HepG2 (cell line): ENCODE measurements around the gene LAMC1. TPM values are rescaled to one million over a fixed set of nuclear protein-coding genes. Genes with fewer than 3 reads are reported as not detected.

ENCODE experiments used
- ARNT2 ChIP-seq: sonication (generic); formaldehyde crosslinking; IDR thresholded peaks from 2 replicates; pipeline ENCODE4 v1.8.0; 2022; ENCODE audit warnings: mild to moderate bottlenecking, low read depth, missing genetic modification reagents, moderate library complexity
- BCL6 ChIP-seq: IDR thresholded peaks from 2 replicates; pipeline ENCODE4 v1.6.1; 2016; ENCODE audit warnings: missing genetic modification reagents, missing compliant biosample characterization
- CREM ChIP-seq, 2 experiments: sonication (generic) in 1 of 2; formaldehyde crosslinking in 1 of 2; IDR thresholded peaks; 2 replicates each; pipeline versions ENCODE4 v1.4.0 to v1.6.1; 2016 to 2020; ENCODE audit warnings: antibody characterized with exemption in 1 of 2, mild to moderate bottlenecking in 1 of 2, missing genetic modification reagents in 1 of 2
- FOXC1 ChIP-seq: sonication (generic); formaldehyde crosslinking; IDR thresholded peaks from 2 replicates; pipeline ENCODE4 v1.8.0; 2022; ENCODE audit warnings: mild to moderate bottlenecking, missing genetic modification reagents, borderline replicate concordance
- GTF2F1 ChIP-seq: fragments of 150-350 bp; IDR thresholded peaks from 2 replicates; pipeline ENCODE4 v1.6.1; 2014; ENCODE audit warnings: low read length
- HES4 ChIP-seq: sonication (generic); formaldehyde crosslinking; IDR thresholded peaks from 2 replicates; pipeline ENCODE4 v1.9.0; 2021; ENCODE audit warnings: mild to moderate bottlenecking, missing genetic modification reagents, borderline replicate concordance
- HNRNPL ChIP-seq: fragments of 200-400 bp; formaldehyde crosslinking; IDR thresholded peaks from 2 replicates; pipeline ENCODE4 v1.6.1; 2017; ENCODE audit warnings: mild to moderate bottlenecking, low read depth, low read length
- IKZF1 ChIP-seq: fragments of 450-650 bp; IDR thresholded peaks from 2 replicates; pipeline ENCODE4 v1.7.1; 2016
- MAZ ChIP-seq, 2 experiments: sonication (generic) in 1 of 2; formaldehyde crosslinking in 1 of 2; IDR thresholded peaks; 2 replicates each; pipeline versions ENCODE4 v1.5.0 to v1.6.1; 2012 to 2020; ENCODE audit warnings: low read depth in 2 of 2, mild to moderate bottlenecking in 2 of 2, borderline replicate concordance in 1 of 2, improper control_type of control experiment in 1 of 2, low read length in 1 of 2, missing genetic modification reagents in 1 of 2, moderate library complexity in 1 of 2
- RFX3 ChIP-seq: IDR thresholded peaks from 2 replicates; pipeline ENCODE4 v1.6.1; 2016; ENCODE audit warnings: missing biosample characterization, missing genetic modification reagents
- RXRA ChIP-seq: sonication (generic); formaldehyde crosslinking; IDR thresholded peaks from 2 replicates; pipeline ENCODE4 v1.5.1; 2020; ENCODE audit warnings: missing genetic modification reagents
- TBX3 ChIP-seq: fragments of 450-650 bp; IDR thresholded peaks from 2 replicates; pipeline ENCODE4 v1.6.1; 2017; ENCODE audit warnings: antibody characterized with exemption, mild to moderate bottlenecking, inconsistent platforms, borderline replicate concordance
- ZFP1 ChIP-seq: IDR thresholded peaks from 2 replicates; pipeline ENCODE4 v1.6.1; 2016
- ZFX ChIP-seq: sonication (generic); formaldehyde crosslinking; IDR thresholded peaks from 2 replicates; pipeline ENCODE4 v1.4.0; 2020; ENCODE audit warnings: mild to moderate bottlenecking, low read depth, missing genetic modification reagents, moderate library complexity
- ZNF44 ChIP-seq: sonication (generic); formaldehyde crosslinking; IDR thresholded peaks from 2 replicates; pipeline ENCODE4 v1.5.1; 2020; ENCODE audit warnings: mild to moderate bottlenecking, missing genetic modification reagents
- polyA plus RNA-seq, 8 experiments: library from polyadenylated mRNA; depleted of rRNA in 3 of 8; stranded (reverse) in 7 of 8; unstranded in 1 of 8; fragments of >200 nt; fragmentation: Illumina TruSeq in 4 of 8; extraction: Trizol in 4 of 8; gene quantifications; 2 replicates each; pipeline versions ENCODE4 v1.2.1 to v1.2.3, GENCODE V29; 2011 to 2016; ENCODE audit warnings: low read depth in 4 of 8, missing spikeins in 1 of 8, mixed read lengths in 1 of 8; ENCODE audit not compliant: insufficient read depth in 1 of 8
- total RNA-seq, 5 experiments: library from RNA; depleted of rRNA; stranded (reverse); fragments of >200 nt; fragmentation: Illumina TruSeq; extraction: Trizol; gene quantifications; 2 replicates each; pipeline ENCODE4 v1.2.3, GENCODE V29; 2016; ENCODE audit warnings: low read depth in 1 of 5
- TF ChIP-seq, protein P1 (sequence below): sonication (generic); formaldehyde crosslinking; IDR thresholded peaks from 2 replicates; pipeline ENCODE4 v1.4.0; 2020; ENCODE audit warnings: mild to moderate bottlenecking, missing genetic modification reagents
- TF ChIP-seq, protein P2 (sequence below): sonication (generic); formaldehyde crosslinking; IDR thresholded peaks from 2 replicates; pipeline ENCODE4 v1.4.0; 2020; ENCODE audit warnings: missing genetic modification reagents
- TF ChIP-seq, protein P3 (sequence below): sonication (generic); formaldehyde crosslinking; conservative IDR thresholded peaks from 2 replicates; pipeline ENCODE4 v1.8.1; 2023; ENCODE audit warnings: missing genetic modification reagents
- TF ChIP-seq, protein P4 (sequence below): sonication (generic); formaldehyde crosslinking; IDR thresholded peaks from 2 replicates; pipeline ENCODE4 v1.4.0; 2020; ENCODE audit warnings: missing genetic modification reagents
- TF ChIP-seq, protein P5 (sequence below): sonication (generic); formaldehyde crosslinking; IDR thresholded peaks from 2 replicates; pipeline ENCODE4 v1.5.0; 2020; ENCODE audit warnings: missing genetic modification reagents

The LAMC1 gene
- total and polyA plus RNA-seq, 2 of the 13 experiments (the other 11 are each of a cell fraction or from before 2014, with no cell fraction given): 58.5 to 137 TPM

DNA sequence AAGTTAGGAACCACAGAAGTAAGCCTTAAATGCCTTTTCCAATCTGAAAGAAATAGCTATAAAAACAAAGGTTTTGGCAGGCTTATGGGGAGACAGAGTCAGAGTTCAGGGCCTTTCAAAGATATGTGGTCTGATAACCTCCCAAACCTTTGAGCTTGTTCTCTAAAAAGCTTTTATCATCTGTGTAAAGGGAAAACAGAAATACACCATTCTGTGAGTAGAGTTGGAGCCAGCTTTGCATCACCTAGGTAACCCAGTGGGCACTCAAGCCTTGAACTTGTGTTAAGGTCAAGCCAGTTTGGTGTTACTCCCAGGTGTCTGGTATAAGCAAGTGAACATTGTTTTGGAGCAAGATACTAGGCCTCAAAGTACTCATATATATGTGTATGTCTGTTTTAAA, 50.1 kb downstream of the LAMC1 start (continued):
- no peak for TF ChIP-seq FOXC1 (CRISPR knock-in tag)
- TF ChIP-seq IKZF1: no peak
- TF ChIP-seq TBX3: 0 out of 2 replicates have a peak, but pooled peaks have one; percentile 35
- TF ChIP-seq ARNT2 (CRISPR knock-in tag): no peak
- TF ChIP-seq, protein P1, sequence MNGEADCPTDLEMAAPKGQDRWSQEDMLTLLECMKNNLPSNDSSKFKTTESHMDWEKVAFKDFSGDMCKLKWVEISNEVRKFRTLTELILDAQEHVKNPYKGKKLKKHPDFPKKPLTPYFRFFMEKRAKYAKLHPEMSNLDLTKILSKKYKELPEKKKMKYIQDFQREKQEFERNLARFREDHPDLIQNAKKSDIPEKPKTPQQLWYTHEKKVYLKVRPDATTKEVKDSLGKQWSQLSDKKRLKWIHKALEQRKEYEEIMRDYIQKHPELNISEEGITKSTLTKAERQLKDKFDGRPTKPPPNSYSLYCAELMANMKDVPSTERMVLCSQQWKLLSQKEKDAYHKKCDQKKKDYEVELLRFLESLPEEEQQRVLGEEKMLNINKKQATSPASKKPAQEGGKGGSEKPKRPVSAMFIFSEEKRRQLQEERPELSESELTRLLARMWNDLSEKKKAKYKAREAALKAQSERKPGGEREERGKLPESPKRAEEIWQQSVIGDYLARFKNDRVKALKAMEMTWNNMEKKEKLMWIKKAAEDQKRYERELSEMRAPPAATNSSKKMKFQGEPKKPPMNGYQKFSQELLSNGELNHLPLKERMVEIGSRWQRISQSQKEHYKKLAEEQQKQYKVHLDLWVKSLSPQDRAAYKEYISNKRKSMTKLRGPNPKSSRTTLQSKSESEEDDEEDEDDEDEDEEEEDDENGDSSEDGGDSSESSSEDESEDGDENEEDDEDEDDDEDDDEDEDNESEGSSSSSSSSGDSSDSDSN: no peak
- TF ChIP-seq RXRA (CRISPR knock-in tag): peak; percentile 91; the same call in 1 of the 2 replicates
- TF ChIP-seq RFX3 (CRISPR knock-in tag): peak; percentile 61
- peak; percentile 78 for TF ChIP-seq BCL6 (CRISPR knock-in tag)
- TF ChIP-seq GTF2F1: no peak
- TF ChIP-seq ZFX: peak; percentile 41; the same call in 1 of the 2 replicates
- TF ChIP-seq CREM (IDR thresholded peaks at IDR 0.05): peak; percentile 67; the same call in 1 of the 2 replicates
- TF ChIP-seq CREM (CRISPR knock-in tag; IDR thresholded peaks at IDR 0.05): no peak
- TF ChIP-seq, protein P2, sequence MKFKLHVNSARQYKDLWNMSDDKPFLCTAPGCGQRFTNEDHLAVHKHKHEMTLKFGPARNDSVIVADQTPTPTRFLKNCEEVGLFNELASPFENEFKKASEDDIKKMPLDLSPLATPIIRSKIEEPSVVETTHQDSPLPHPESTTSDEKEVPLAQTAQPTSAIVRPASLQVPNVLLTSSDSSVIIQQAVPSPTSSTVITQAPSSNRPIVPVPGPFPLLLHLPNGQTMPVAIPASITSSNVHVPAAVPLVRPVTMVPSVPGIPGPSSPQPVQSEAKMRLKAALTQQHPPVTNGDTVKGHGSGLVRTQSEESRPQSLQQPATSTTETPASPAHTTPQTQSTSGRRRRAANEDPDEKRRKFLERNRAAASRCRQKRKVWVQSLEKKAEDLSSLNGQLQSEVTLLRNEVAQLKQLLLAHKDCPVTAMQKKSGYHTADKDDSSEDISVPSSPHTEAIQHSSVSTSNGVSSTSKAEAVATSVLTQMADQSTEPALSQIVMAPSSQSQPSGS: no peak
- TF ChIP-seq HES4: no peak
- no peak for TF ChIP-seq ZFP1 (CRISPR knock-in tag)
- TF ChIP-seq, protein P3, sequence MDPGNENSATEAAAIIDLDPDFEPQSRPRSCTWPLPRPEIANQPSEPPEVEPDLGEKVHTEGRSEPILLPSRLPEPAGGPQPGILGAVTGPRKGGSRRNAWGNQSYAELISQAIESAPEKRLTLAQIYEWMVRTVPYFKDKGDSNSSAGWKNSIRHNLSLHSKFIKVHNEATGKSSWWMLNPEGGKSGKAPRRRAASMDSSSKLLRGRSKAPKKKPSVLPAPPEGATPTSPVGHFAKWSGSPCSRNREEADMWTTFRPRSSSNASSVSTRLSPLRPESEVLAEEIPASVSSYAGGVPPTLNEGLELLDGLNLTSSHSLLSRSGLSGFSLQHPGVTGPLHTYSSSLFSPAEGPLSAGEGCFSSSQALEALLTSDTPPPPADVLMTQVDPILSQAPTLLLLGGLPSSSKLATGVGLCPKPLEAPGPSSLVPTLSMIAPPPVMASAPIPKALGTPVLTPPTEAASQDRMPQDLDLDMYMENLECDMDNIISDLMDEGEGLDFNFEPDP (CRISPR knock-in tag): no peak
- no peak for TF ChIP-seq ZNF44 (CRISPR knock-in tag)
- TF ChIP-seq HNRNPL: no peak
- TF ChIP-seq, protein P4, sequence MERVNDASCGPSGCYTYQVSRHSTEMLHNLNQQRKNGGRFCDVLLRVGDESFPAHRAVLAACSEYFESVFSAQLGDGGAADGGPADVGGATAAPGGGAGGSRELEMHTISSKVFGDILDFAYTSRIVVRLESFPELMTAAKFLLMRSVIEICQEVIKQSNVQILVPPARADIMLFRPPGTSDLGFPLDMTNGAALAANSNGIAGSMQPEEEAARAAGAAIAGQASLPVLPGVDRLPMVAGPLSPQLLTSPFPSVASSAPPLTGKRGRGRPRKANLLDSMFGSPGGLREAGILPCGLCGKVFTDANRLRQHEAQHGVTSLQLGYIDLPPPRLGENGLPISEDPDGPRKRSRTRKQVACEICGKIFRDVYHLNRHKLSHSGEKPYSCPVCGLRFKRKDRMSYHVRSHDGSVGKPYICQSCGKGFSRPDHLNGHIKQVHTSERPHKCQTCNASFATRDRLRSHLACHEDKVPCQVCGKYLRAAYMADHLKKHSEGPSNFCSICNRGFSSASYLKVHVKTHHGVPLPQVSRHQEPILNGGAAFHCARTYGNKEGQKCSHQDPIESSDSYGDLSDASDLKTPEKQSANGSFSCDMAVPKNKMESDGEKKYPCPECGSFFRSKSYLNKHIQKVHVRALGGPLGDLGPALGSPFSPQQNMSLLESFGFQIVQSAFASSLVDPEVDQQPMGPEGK (CRISPR knock-in tag): 0 out of 2 replicates have a peak, but pooled peaks have one; percentile 15
- TF ChIP-seq, protein P5, sequence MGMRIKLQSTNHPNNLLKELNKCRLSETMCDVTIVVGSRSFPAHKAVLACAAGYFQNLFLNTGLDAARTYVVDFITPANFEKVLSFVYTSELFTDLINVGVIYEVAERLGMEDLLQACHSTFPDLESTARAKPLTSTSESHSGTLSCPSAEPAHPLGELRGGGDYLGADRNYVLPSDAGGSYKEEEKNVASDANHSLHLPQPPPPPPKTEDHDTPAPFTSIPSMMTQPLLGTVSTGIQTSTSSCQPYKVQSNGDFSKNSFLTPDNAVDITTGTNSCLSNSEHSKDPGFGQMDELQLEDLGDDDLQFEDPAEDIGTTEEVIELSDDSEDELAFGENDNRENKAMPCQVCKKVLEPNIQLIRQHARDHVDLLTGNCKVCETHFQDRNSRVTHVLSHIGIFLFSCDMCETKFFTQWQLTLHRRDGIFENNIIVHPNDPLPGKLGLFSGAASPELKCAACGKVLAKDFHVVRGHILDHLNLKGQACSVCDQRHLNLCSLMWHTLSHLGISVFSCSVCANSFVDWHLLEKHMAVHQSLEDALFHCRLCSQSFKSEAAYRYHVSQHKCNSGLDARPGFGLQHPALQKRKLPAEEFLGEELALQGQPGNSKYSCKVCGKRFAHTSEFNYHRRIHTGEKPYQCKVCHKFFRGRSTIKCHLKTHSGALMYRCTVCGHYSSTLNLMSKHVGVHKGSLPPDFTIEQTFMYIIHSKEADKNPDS (CRISPR knock-in tag): peak; percentile 93
- no peak for TF ChIP-seq MAZ (IDR thresholded peaks at IDR 0.05; ENCODE audit: borderline replicate concordance, low read depth, low read length)
- no peak for TF ChIP-seq MAZ (CRISPR knock-in tag; IDR thresholded peaks at IDR 0.05; ENCODE audit: low read depth)
